ENCODE data around the gene PLCH1.

The PLCH1 gene

DNA sequence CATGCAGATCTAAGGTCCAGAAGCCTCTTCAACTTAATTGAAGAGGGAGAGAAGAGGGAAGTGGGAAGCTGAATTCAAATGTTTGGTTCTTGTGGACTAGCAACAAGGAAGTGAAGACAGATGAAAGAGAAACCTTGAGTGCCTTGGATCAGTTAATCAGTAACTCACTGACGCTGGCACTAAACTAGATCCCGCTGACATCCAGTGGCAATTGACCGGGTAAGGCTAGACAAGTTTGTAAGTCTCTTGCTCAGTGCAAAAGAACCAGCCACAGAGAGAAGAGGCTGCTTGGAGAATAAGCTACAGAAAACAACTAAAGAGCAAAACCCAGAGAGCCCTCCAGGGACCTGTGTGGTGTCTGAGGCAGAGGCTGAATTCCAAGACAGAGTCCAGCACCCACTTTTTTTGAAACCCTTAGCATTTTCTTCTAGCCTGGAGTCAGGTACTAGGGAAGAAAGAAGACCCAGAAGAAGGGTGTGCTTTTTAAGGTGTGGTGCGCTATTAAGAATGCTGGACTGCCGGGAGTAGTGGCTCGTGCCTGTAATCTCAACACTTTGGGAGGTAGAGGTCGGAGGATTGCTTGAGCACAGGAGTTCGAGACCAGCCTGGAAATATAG is 6.9 kb downstream of the PLCH1 start:
- no peak for DNase-seq

DNA sequence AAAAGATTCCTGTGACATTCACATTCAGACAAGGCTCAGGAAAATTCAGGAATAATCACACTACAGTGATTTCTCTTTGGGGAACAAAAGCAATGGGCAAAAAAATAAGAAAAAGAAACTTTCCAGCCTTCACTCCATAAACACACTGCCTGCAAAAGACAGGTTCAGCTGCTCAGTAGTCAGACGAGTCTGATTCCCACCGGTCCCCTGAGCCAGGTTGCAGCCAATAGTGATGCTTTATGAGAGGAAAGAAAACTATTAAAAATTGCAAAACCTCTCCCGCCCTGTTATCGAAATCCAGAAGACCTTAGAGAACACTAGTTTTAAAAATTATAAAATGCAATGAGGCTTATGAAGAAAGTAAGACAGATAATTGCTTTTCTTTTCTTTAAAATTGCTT is 8.5 kb downstream of the PLCH1 start:
- no peaks in the 10 kb centered on the region for H3K27me3 ChIP-seq (replicated peaks)
- no peaks in the 10 kb centered on the region for H3K36me3 ChIP-seq (replicated peaks)
- in situ Hi-C loops (cut with HindIII; ENCODE audit: low pct_ligation_motif_present, low sequenced_read_pairs), result no loop called here
- TF ChIP-seq, protein P1, sequence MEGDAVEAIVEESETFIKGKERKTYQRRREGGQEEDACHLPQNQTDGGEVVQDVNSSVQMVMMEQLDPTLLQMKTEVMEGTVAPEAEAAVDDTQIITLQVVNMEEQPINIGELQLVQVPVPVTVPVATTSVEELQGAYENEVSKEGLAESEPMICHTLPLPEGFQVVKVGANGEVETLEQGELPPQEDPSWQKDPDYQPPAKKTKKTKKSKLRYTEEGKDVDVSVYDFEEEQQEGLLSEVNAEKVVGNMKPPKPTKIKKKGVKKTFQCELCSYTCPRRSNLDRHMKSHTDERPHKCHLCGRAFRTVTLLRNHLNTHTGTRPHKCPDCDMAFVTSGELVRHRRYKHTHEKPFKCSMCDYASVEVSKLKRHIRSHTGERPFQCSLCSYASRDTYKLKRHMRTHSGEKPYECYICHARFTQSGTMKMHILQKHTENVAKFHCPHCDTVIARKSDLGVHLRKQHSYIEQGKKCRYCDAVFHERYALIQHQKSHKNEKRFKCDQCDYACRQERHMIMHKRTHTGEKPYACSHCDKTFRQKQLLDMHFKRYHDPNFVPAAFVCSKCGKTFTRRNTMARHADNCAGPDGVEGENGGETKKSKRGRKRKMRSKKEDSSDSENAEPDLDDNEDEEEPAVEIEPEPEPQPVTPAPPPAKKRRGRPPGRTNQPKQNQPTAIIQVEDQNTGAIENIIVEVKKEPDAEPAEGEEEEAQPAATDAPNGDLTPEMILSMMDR (IDR thresholded peaks at IDR 0.05; ENCODE audit: low read depth, low read length, missing control alignments), result no peak
- no peak overlapping the region for H3K4me3 ChIP-seq (ENCODE audit: low read depth, low read length)
- no peak overlapping the region for H3K27ac ChIP-seq
- no peak for DNase-seq

More for the DNA sequence above, 6.9 kb downstream of the PLCH1 start:
- H3K27me3 ChIP-seq (replicated peaks), result no peaks in the 10 kb centered on the region
- H3K36me3 ChIP-seq (replicated peaks), result no peaks in the 10 kb centered on the region
- TF ChIP-seq, protein P1 (IDR thresholded peaks at IDR 0.05; ENCODE audit: low read depth, low read length, missing control alignments), result no peak
- H3K27ac ChIP-seq, result no peak overlapping the region
- in situ Hi-C loops (cut with HindIII; ENCODE audit: low pct_ligation_motif_present, low sequenced_read_pairs), result no loop called here
- no peak overlapping the region for H3K4me3 ChIP-seq (ENCODE audit: low read depth, low read length)

DNA sequence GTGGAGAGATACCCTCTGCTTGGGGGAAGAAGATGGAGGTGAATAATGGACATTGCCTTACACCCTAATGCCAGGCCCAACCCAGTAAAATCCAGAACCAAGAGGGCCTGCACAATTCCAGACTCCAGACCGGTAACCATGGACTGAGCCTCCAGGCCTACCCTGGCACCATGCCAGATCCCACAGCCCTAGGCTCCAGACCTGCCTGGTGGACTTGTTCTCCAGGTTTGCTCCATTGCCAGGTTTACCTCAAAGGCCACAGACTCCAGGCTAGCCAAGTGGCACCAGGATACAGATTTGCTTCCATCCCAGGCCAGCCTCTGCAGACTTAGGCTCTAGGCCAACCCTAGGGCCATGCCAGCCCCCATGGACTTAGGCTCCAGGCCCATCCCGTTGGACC is 14.0 kb downstream of the PLCH1 start:
- no peak overlapping the region for H3K27ac ChIP-seq
- H3K36me3 ChIP-seq (replicated peaks), result no peaks in the 10 kb centered on the region
- in situ Hi-C loops (cut with HindIII; ENCODE audit: low pct_ligation_motif_present, low sequenced_read_pairs), result no loop called here
- H3K27me3 ChIP-seq (replicated peaks), result no peaks in the 10 kb centered on the region
- DNase-seq, result no peak
- TF ChIP-seq, protein P1 (IDR thresholded peaks at IDR 0.05; ENCODE audit: low read depth, low read length, missing control alignments), result no peak
- no peak overlapping the region for H3K4me3 ChIP-seq (ENCODE audit: low read depth, low read length)

DNA sequence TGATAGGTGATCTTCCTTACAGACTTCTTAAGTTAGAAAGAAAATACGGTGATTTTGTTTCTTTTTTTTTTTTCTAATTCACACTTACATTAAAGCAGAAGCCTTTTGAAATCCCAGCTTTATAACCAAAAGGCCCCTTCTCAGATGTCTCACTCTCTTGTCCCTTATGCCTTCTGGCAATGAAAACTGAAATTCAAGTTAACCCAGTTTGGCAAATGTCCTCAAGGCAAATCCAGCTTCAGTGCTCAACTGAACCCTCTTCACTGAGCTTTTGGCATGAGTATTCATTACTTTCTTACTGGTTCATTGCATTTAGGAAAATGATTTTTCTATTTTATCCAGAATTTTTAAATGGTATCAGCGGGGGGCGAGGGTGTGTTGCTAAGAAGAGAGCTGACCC is 17.0 kb downstream of the PLCH1 start:
- Histone ChIP-seq H3K27ac (no peak overlapping the region), H3K36me3 (replicated peaks) (no peaks in the 10 kb centered on the region), H3K4me3 (ENCODE audit: low read depth, low read length) (no peak overlapping the region), H3K27me3 (replicated peaks) (no peaks in the 10 kb centered on the region)
- DNase-seq, result no peak
- in situ Hi-C loops (cut with HindIII; ENCODE audit: low pct_ligation_motif_present, low sequenced_read_pairs), result no loop called here
- TF ChIP-seq, protein P1 (IDR thresholded peaks at IDR 0.05; ENCODE audit: low read depth, low read length, missing control alignments), result no peak

DNA sequence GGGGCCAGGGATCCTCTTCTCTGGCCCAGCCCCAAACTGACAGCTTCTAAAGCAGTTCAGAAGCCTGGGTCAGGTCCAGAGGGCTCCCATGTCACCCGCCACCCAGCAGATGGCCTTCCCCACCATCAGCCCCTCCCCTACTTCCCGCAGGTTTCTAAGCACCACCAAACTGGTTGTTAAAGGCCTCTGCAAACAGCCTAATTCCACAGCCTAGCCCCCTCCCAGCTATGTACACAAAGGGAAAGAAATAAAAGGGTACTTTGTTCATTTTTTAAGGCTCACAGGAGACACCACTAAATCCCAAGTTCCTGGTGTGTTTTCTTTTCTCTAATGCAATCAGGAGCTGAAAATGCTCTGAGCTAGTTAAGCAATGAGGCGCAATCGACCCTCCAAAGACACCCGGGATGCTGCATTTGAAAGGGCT is 30.6 kb downstream of the PLCH1 start:
- Histone ChIP-seq H3K27ac (no peak overlapping the region), H3K4me3 (ENCODE audit: low read depth, low read length) (no peak overlapping the region), H3K27me3 (replicated peaks) (no peaks in the 10 kb centered on the region), H3K36me3 (replicated peaks) (no peaks in the 10 kb centered on the region)
- no peak for DNase-seq
- in situ Hi-C loops (cut with HindIII; ENCODE audit: low pct_ligation_motif_present, low sequenced_read_pairs), result loop anchor here (25.0 kb wide), 1 partner anchor 327 kb away; no protein-coding TSS in a partner anchor
- TF ChIP-seq, protein P1 (IDR thresholded peaks at IDR 0.05; ENCODE audit: low read depth, low read length, missing control alignments), result no peak

DNA sequence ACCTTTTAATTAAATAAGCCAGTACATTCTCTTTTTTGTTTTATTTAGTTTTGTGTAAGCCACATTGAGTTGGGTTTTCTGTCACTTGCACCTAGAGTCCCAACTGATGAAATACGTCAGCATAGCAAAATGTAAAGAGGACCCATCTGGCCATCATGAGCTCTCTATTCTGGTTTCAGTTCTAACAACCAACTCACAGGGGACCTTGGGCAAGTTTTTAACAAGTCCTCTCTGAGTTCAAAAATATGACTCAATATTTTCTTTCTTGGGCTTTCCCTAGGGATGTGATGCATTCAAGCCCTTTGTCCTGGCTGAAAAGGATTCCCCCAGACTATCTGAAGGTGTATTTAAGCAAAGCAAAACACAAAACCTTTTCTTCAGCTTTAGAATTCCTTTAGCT is 32.9 kb downstream of the PLCH1 start:
- TF ChIP-seq, protein P1 (IDR thresholded peaks at IDR 0.05; ENCODE audit: low read depth, low read length, missing control alignments), result no peak
- Histone ChIP-seq H3K4me3 (ENCODE audit: low read depth, low read length) (no peak overlapping the region), H3K36me3 (replicated peaks) (no peaks in the 10 kb centered on the region), H3K27me3 (replicated peaks) (no peaks in the 10 kb centered on the region), H3K27ac (no peak overlapping the region)
- in situ Hi-C loops (cut with HindIII; ENCODE audit: low pct_ligation_motif_present, low sequenced_read_pairs), result loop anchor here (25.0 kb wide), 1 partner anchor 325 kb away; no protein-coding TSS in a partner anchor
- DNase-seq, result no peak

Data from brain microvascular endothelial cell (primary cell).